Natural killer cell treated with Interleukin-12 subunit alpha and Interleukin-12 subunit beta and Interleukin-15 and Interleukin-18, amount 100 ng/mL, for 72 hours (primary cell): ENCODE results near the gene STAT2. TPM values are rescaled to one million over a fixed set of nuclear protein-coding genes. Genes with fewer than 3 reads are reported as not detected.
A peak's percentile ranks its signal among the peaks of the same experiment; 100 is the strongest.
"Not testable (repeated sequence)": the region's sequence is repeated elsewhere in the genome, so short reads cannot be mapped to it uniquely, and the experiment has no call there.

Experiments used
- ATAC-seq, 2 donors: fragments of 150-1000 bp; cut with Tn5 transposase in 1 of 2; sonication (Bioruptor Pico), chemical (Tn5 transposase) in 1 of 2; 2 replicates each; pipeline ENCODE4 v1.10.0; 2021
- DNase-seq: peaks from one replicate; pipeline ENCODE4 v3.0.0; 2022; ENCODE audit warnings: low spot score
- H3K27ac Mint-ChIP-seq, 2 donors: 1 replicate in 1 of 2; 2 replicates in 1 of 2; pipeline ENCODE4 v1.8.0; 2022; ENCODE audit warnings: mixed read lengths in 2 of 2, mild to moderate bottlenecking in 1 of 2, moderate library complexity in 1 of 2
- H3K27me3 Mint-ChIP-seq, 2 donors: 1 replicate in 1 of 2; 2 replicates in 1 of 2; pipeline ENCODE4 v1.8.0; 2022; ENCODE audit warnings: mixed read lengths in 2 of 2
- H3K36me3 Mint-ChIP-seq: one replicate; pipeline ENCODE4 v1.8.0; 2022; ENCODE audit warnings: mixed read lengths
- H3K4me1 Mint-ChIP-seq, 2 donors: 1 replicate in 1 of 2; 2 replicates in 1 of 2; pipeline ENCODE4 v1.8.0; 2022; ENCODE audit warnings: low read depth in 2 of 2, mixed read lengths in 2 of 2, mild to moderate bottlenecking in 1 of 2
- H3K4me3 Mint-ChIP-seq: one replicate; pipeline ENCODE4 v1.8.0; 2022; ENCODE audit warnings: mixed read lengths
- H3K9me3 Mint-ChIP-seq: 2 replicates; pipeline ENCODE4 v1.8.0; 2022; ENCODE audit warnings: mixed read lengths
- total RNA-seq, 2 donors: library from RNA; stranded (reverse); gene quantifications; one replicate each; pipeline ENCODE4 v1.2.3, GENCODE V29; 2022

Gene STAT2
- total RNA-seq, result 100 to 1,000 TPM in 1 of 2 donors, 10 to 100 TPM in 1; 97.7 to 104 TPM

- ATAC-seq (peak; percentile 98 to 99), DNase-seq (peak; percentile 100)
- H3K36me3 Mint-ChIP-seq, result no peaks in the 10 kb centered on the region
- H3K4me1 Mint-ChIP-seq, result peaks cover 13 to 21% of the 10 kb centered on the region in 2 donors
- peak within 1 kb of the TSS; percentile 88 to 95 for H3K27ac Mint-ChIP-seq
- no peaks in the 10 kb centered on the region for H3K9me3 Mint-ChIP-seq
- no peaks in the 10 kb centered on the region for H3K27me3 Mint-ChIP-seq
- peak within 1 kb of the TSS; percentile 86 for H3K4me3 Mint-ChIP-seq
Observed at GRCh38 chr12:56359851-56360767, at the start of gene STAT2. TSS of gene STAT2 (minus strand) at chr12:56360107. CDS start at chr12:56356571, 3,536 bp downstream.

- H3K27ac Mint-ChIP-seq, result no peak overlapping the region
- H3K27me3 Mint-ChIP-seq, result no peaks in the 10 kb centered on the region
- no peaks in the 10 kb centered on the region for H3K9me3 Mint-ChIP-seq
- no peaks in the 10 kb centered on the region for H3K36me3 Mint-ChIP-seq
- ATAC-seq (no peak), DNase-seq (no peak)
- H3K4me3 Mint-ChIP-seq, result no peak overlapping the region
- no peaks in the 10 kb centered on the region for H3K4me1 Mint-ChIP-seq
Observed at GRCh38 chr12:56408799-56409417, 49.0 kb upstream of the STAT2 start.

DNA sequence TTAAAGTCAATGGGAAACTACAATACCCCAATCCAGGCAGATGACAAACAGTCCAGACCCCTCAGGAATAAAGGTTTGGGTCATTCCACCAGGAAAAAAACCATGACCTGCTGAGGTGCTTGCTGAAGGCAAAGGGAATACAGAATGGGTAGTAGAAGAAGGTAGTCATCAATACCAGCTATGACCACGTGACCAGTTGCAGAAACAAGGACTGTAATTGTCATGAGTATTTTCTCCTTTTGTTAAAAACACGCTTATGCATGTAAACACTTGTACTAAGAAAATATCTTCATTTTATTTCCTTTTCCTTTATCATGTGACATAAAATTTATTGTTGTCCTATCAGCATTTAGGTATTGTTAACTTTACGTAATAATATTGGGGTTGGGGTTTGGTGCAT lies 44.3 kb upstream of the STAT2 start:
- not testable (repeated sequence) for H3K36me3 Mint-ChIP-seq, H3K27me3 Mint-ChIP-seq, H3K4me3 Mint-ChIP-seq, H3K4me1 Mint-ChIP-seq, H3K9me3 Mint-ChIP-seq, H3K27ac Mint-ChIP-seq, DNase-seq, ATAC-seq

- H3K27ac Mint-ChIP-seq, H3K36me3 Mint-ChIP-seq, DNase-seq, H3K9me3 Mint-ChIP-seq, ATAC-seq, H3K4me3 Mint-ChIP-seq, H3K4me1 Mint-ChIP-seq, H3K27me3 Mint-ChIP-seq: not testable (repeated sequence)
Observed at GRCh38 chr12:56401612-56402011, 41.7 kb upstream of the STAT2 start.

- H3K4me1 Mint-ChIP-seq, H3K9me3 Mint-ChIP-seq, H3K27me3 Mint-ChIP-seq, H3K36me3 Mint-ChIP-seq, H3K27ac Mint-ChIP-seq, DNase-seq, ATAC-seq, H3K4me3 Mint-ChIP-seq: not testable (repeated sequence)
Observed at GRCh38 chr12:56401125-56401524, 41.2 kb upstream of the STAT2 start.

GRCh38 chr12:56399466-56399865 lies 39.6 kb upstream of the STAT2 start:
- not testable (repeated sequence) for H3K27me3 Mint-ChIP-seq, ATAC-seq

GRCh38 chr12:56398324-56398723 lies 38.4 kb upstream of the STAT2 start:
- H3K4me1 Mint-ChIP-seq, result no peaks in the 10 kb centered on the region
- no peak for ATAC-seq
- H3K36me3 Mint-ChIP-seq, result peaks cover 5% of the 10 kb centered on the region

More at GRCh38 chr12:56399466-56399865, 39.6 kb upstream of the STAT2 start:
- not testable (repeated sequence) for H3K4me1 Mint-ChIP-seq, H3K36me3 Mint-ChIP-seq, H3K9me3 Mint-ChIP-seq, H3K27ac Mint-ChIP-seq, H3K4me3 Mint-ChIP-seq, DNase-seq

DNA sequence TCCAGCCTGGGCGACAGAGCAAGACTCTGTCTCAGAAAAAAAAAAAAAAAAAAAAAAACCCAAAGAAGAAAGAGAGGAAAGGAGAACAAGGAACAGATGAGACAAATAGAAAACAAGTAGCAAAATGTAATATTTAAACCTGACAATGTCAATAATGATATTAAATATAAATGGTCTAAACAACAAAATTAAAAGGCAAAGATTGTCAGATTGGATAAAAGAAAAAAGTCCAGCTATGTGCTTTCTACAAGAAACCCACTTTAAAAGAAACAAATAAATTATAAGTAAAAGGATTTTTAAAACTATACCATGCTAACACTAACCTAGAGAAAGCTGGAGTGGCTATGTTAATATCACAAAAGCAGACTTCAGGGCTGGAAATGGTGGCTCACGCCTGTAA lies 32.4 kb upstream of the STAT2 start:
- no peak overlapping the region for H3K4me3 Mint-ChIP-seq
- ATAC-seq (no peak), DNase-seq (no peak)
- no peaks in the 10 kb centered on the region for H3K9me3 Mint-ChIP-seq
- no peak overlapping the region for H3K27ac Mint-ChIP-seq
- peaks cover 3 to 5% of the 10 kb centered on the region in 2 donors for H3K27me3 Mint-ChIP-seq
- H3K36me3 Mint-ChIP-seq, result peaks cover 6% of the 10 kb centered on the region
- H3K4me1 Mint-ChIP-seq, result no peaks in the 10 kb centered on the region

More at GRCh38 chr12:56398324-56398723, 38.4 kb upstream of the STAT2 start:
- DNase-seq, result no peak
- no peak overlapping the region for H3K4me3 Mint-ChIP-seq
- H3K9me3 Mint-ChIP-seq, result peaks cover 7% of the 10 kb centered on the region
- H3K27ac Mint-ChIP-seq, result no peak overlapping the region
- H3K27me3 Mint-ChIP-seq, result peaks cover 0 to 3% of the 10 kb centered on the region in 2 donors

- no peak overlapping the region for H3K27ac Mint-ChIP-seq
- H3K4me3 Mint-ChIP-seq, result no peak overlapping the region
- DNase-seq (no peak), ATAC-seq (no peak)
- H3K4me1 Mint-ChIP-seq, result no peaks in the 10 kb centered on the region
- H3K36me3 Mint-ChIP-seq, result peaks cover 6% of the 10 kb centered on the region
- H3K27me3 Mint-ChIP-seq, result peaks cover 3 to 5% of the 10 kb centered on the region in 2 donors
- H3K9me3 Mint-ChIP-seq, result no peaks in the 10 kb centered on the region
Observed at GRCh38 chr12:56391721-56392120, 31.8 kb upstream of the STAT2 start.

DNA sequence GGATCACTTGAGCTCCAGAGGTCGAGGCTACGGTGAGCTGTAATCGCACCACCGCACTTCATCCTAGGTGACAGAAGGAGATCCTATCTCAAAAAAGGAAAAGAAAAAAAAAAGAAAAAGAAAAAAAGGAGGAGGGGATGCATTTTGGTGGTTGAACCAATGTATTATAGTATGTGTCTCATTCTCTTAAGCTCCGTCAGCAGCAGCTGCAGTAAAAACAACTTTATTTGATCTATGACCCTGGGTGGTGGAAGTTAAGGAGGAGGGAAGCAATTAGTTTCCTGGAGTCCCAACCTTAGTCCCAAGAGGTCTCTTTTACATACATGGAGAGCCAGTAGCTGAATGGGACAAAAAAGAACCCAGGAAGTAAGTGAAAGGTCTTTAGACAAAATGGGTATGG lies 29.5 kb upstream of the STAT2 start:
- DNase-seq, result no peak
- Mint-ChIP-seq H3K27me3 (peaks cover 3 to 5% of the 10 kb centered on the region in 2 donors), H3K4me1 (no peaks in the 10 kb centered on the region), H3K4me3 (no peak overlapping the region), H3K36me3 (peaks cover 6% of the 10 kb centered on the region), H3K9me3 (no peaks in the 10 kb centered on the region), H3K27ac (no peak overlapping the region)
- no peak for ATAC-seq

- H3K27me3 Mint-ChIP-seq, result peaks cover 3 to 5% of the 10 kb centered on the region in 2 donors
- DNase-seq (no peak), ATAC-seq (no peak)
- no peaks in the 10 kb centered on the region for H3K4me1 Mint-ChIP-seq
- no peak overlapping the region for H3K27ac Mint-ChIP-seq
- H3K36me3 Mint-ChIP-seq, result peaks cover 6% of the 10 kb centered on the region
- H3K9me3 Mint-ChIP-seq, result no peaks in the 10 kb centered on the region
- H3K4me3 Mint-ChIP-seq, result no peak overlapping the region
Observed at GRCh38 chr12:56387152-56387736, 27.3 kb upstream of the STAT2 start.

DNA sequence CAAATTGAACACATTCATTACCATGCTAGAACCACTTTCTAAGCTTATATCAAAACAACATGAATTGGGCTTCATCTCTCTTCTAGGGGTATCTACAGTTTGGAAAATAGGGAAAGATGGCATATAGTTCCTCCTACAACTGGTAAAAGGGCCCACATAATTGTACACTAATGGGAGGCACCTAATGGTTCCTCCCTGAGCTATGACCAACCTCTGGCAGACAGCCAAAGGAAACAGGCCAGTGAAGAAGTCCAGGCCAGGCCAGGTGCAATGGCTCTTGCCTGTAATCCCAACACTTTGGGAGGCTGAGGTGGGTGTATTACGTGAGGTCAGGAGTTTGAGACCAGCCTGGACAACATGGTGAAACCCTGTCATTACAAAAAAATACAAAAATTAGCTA lies 26.0 kb upstream of the STAT2 start:
- no peak for DNase-seq
- Mint-ChIP-seq H3K4me3 (no peak overlapping the region), H3K4me1 (no peaks in the 10 kb centered on the region), H3K36me3 (no peaks in the 10 kb centered on the region), H3K27ac (no peak overlapping the region), H3K27me3 (peaks cover 0 to 3% of the 10 kb centered on the region in 2 donors), H3K9me3 (no peaks in the 10 kb centered on the region)
- ATAC-seq, result no peak

GRCh38 chr12:56382611-56383010 lies 22.7 kb upstream of the STAT2 start:
- H3K36me3 Mint-ChIP-seq, result no peaks in the 10 kb centered on the region
- H3K27ac Mint-ChIP-seq, result no peak overlapping the region
- H3K4me1 Mint-ChIP-seq, result no peaks in the 10 kb centered on the region
- DNase-seq, result no peak
- no peak for ATAC-seq
- H3K9me3 Mint-ChIP-seq, result no peaks in the 10 kb centered on the region
- no peaks in the 10 kb centered on the region for H3K27me3 Mint-ChIP-seq
- H3K4me3 Mint-ChIP-seq, result no peak overlapping the region

- no peak overlapping the region for H3K27ac Mint-ChIP-seq
- no peak overlapping the region for H3K4me3 Mint-ChIP-seq
- no peak for ATAC-seq
- H3K36me3 Mint-ChIP-seq, result no peaks in the 10 kb centered on the region
- H3K4me1 Mint-ChIP-seq, result no peaks in the 10 kb centered on the region
- no peaks in the 10 kb centered on the region for H3K9me3 Mint-ChIP-seq
- DNase-seq, result no peak
- no peaks in the 10 kb centered on the region for H3K27me3 Mint-ChIP-seq
Observed at GRCh38 chr12:56377989-56378316, 18.0 kb upstream of the STAT2 start.
